K562 (cell line): ENCODE results near the gene NPY1R. TPM values are rescaled to one million over a fixed set of nuclear protein-coding genes. Genes with fewer than 3 reads are reported as not detected.

Source experiments
- ATAC-seq: fragments of 200-7000 bp; cut with Tn5 transposase; 3 replicates; pipeline ENCODE4 v1.9.1; 2020; ENCODE audit warnings: moderate library complexity
- BruUV-seq: library from RNA; stranded (reverse); fragments of 400-500 nt; replicated peaks from 2 replicates; lab custom pipeline; 2021; lab: Mats Ljungman, UMichigan
- CTCF ChIA-PET: fragments of 300-600 bp; formaldehyde crosslinking; extraction: SDS; loops from one replicate; lab custom pipeline; 2021; ENCODE audit warnings: low intra/inter-chr PET ratio; lab: Yijun Ruan, JAX
- POLR2A ChIA-PET: fragments of 300-600, 350-650 bp; sonication (Branson Sonifier 250); formaldehyde crosslinking; extraction: SDS; loops from one replicate; lab custom pipeline; 2021; ENCODE audit warnings: antibody characterized with exemption, inconsistent platforms; lab: Yijun Ruan, JAX
- DNase-seq, 4 experiments: peaks; one replicate each; pipeline versions ENCODE4 v3.0.0 to v3.0.0-alpha.2; 2011 to 2018; ENCODE audit warnings: low spot score in 3 of 4, mixed read lengths in 3 of 4; ENCODE audit errors: extremely low read depth in 1 of 4
- FAIRE-seq: peaks from 2 replicates; lab custom pipeline; 2011; peaks lifted over from hg19 to GRCh38; lab: Jason Lieb, UNC
- H2AFZ ChIP-seq: 2 replicates; pipeline ENCODE4 v1.6.0; 2011; ENCODE audit warnings: low read depth, low read length, control low read depth, inconsistent platforms
- H3K27ac ChIP-seq: fragments of 200-600 bp; 3 replicates; pipeline ENCODE4 v1.8.0; 2011; ENCODE audit warnings: low read depth, mild to moderate bottlenecking, control low read depth, inconsistent platforms, low read length, moderate library complexity, mixed read lengths; ENCODE audit errors: extremely low read depth
- H3K27me3 ChIP-seq, 2 experiments: fragments of 300-600 bp in 1 of 2; 2 replicates in 1 of 2; 3 replicates in 1 of 2; pipeline versions ENCODE4 v1.6.0 to v1.8.0; 2011; ENCODE audit warnings: inconsistent platforms in 2 of 2, low read length in 2 of 2, mild to moderate bottlenecking in 1 of 2, mixed read lengths in 1 of 2, moderate library complexity in 1 of 2; ENCODE audit not compliant: control insufficient read depth in 2 of 2, insufficient read depth in 2 of 2
- H3K36me3 ChIP-seq: fragments of 300-600 bp; 3 replicates; pipeline ENCODE4 v1.8.0; 2011; ENCODE audit warnings: mild to moderate bottlenecking, low read length, inconsistent platforms; ENCODE audit not compliant: control insufficient read depth, insufficient read depth
- H3K4me1 ChIP-seq, 2 experiments: fragments of 200-600 bp in 1 of 2; replicated peaks in 1 of 2; 2 replicates in 1 of 2; 3 replicates in 1 of 2; pipeline versions ENCODE4 v1.5.1 to v1.8.0; 2011; ENCODE audit warnings: inconsistent platforms in 2 of 2, low read length in 2 of 2, mild to moderate bottlenecking in 1 of 2, mixed read lengths in 1 of 2, moderate library complexity in 1 of 2; ENCODE audit not compliant: control insufficient read depth in 2 of 2, insufficient read depth in 2 of 2
- H3K4me2 ChIP-seq: 2 replicates; pipeline ENCODE4 v1.6.1; 2011; ENCODE audit warnings: low read length, control low read depth, inconsistent platforms, mixed read lengths; ENCODE audit not compliant: insufficient read depth
- H3K4me3 ChIP-seq: fragments of 200-600 bp; sonication (generic), shearing (Covaris generic); 2 replicates; pipeline ENCODE4 v1.5.1; 2016; ENCODE audit warnings: control low read depth, inconsistent platforms
- H3K79me2 ChIP-seq: fragments of 200-600 bp; 3 replicates; pipeline ENCODE4 v1.8.0; 2011; ENCODE audit warnings: low read length, inconsistent platforms; ENCODE audit not compliant: control insufficient read depth, insufficient read depth
- H3K9ac ChIP-seq, 2 experiments: 2 replicates each; pipeline versions ENCODE4 v1.6.0 to v1.6.1; 2011; ENCODE audit warnings: low read depth in 2 of 2, low read length in 2 of 2, control low read depth in 1 of 2, inconsistent platforms in 1 of 2, mild to moderate bottlenecking in 1 of 2, mixed read lengths in 1 of 2; ENCODE audit not compliant: insufficient read depth in 1 of 2
- H3K9me1 ChIP-seq: one replicate; pipeline ENCODE4 v1.6.0; 2011; ENCODE audit warnings: inconsistent platforms, mild to moderate bottlenecking, low read length, moderate library complexity; ENCODE audit not compliant: control insufficient read depth, insufficient read depth
- H3K9me3 ChIP-seq: replicated peaks from 2 replicates; pipeline ENCODE4 v1.5.1; 2011; ENCODE audit warnings: low read depth, low read length, inconsistent platforms; ENCODE audit not compliant: control insufficient read depth, insufficient read depth
- H4K20me1 ChIP-seq: replicated peaks from 2 replicates; pipeline ENCODE4 v1.6.1; 2011; ENCODE audit warnings: low read length, inconsistent platforms, mixed read lengths; ENCODE audit not compliant: control insufficient read depth, insufficient read depth
- CREBBP ChIP-seq: IDR thresholded peaks from one replicate; pipeline ENCODE4 v1.6.1; 2012; ENCODE audit warnings: low read depth, mild to moderate bottlenecking, control low read depth, inconsistent platforms, low read length
- ETS2 ChIP-seq: IDR thresholded peaks from 2 replicates; pipeline ENCODE4 v1.6.1; 2016; ENCODE audit warnings: borderline replicate concordance, missing genetic modification characterization, mild to moderate bottlenecking, moderate library complexity, missing compliant biosample characterization; ENCODE audit not compliant: poor library complexity, severe bottlenecking
- EWSR1 ChIP-seq: fragments of 450-650 bp; IDR thresholded peaks from 2 replicates; pipeline ENCODE4 v1.6.1; 2018; ENCODE audit warnings: borderline replicate concordance, mild to moderate bottlenecking, low read depth, moderate library complexity; ENCODE audit not compliant: partially characterized antibody
- FOXJ2 ChIP-seq: fragments of 200-800 bp; sonication (Bioruptor generic); IDR thresholded peaks from 2 replicates; pipeline ENCODE4 v1.6.1; 2016; ENCODE audit warnings: missing genetic modification characterization, missing compliant biosample characterization
- MCM5 ChIP-seq: fragments of 450-650 bp; IDR thresholded peaks from 2 replicates; pipeline ENCODE4 v1.6.1; 2016; ENCODE audit warnings: low read depth
- NUFIP1 ChIP-seq: fragments of 450-650 bp; IDR thresholded peaks from 2 replicates; pipeline ENCODE4 v1.6.1; 2018; ENCODE audit not compliant: partially characterized antibody
- TCF7 ChIP-seq: sonication (generic); IDR thresholded peaks from 2 replicates; pipeline ENCODE4 v1.6.1; 2016; ENCODE audit warnings: antibody characterized with exemption, borderline replicate concordance
- XRCC4 ChIP-seq: IDR thresholded peaks from one replicate; pipeline ENCODE4 v1.6.1; 2011; ENCODE audit not compliant: insufficient read depth, insufficient read length; ENCODE audit errors: extremely low read depth
- ZBED1 ChIP-seq: IDR thresholded peaks from 2 replicates; pipeline ENCODE4 v1.6.1; 2014
- ZC3H8 ChIP-seq: fragments of 450-650 bp; IDR thresholded peaks from 2 replicates; pipeline ENCODE4 v1.6.1; 2017
- ZNF121 ChIP-seq: sonication (generic); formaldehyde crosslinking; conservative IDR thresholded peaks from 2 replicates; pipeline ENCODE4 v1.8.0; 2022; ENCODE audit warnings: missing genetic modification reagents
- ZNF324 ChIP-seq: fragments of 250-450 bp; sonication (Bioruptor Pico); IDR thresholded peaks from 2 replicates; pipeline ENCODE4 v1.4.0; 2020; ENCODE audit warnings: mild to moderate bottlenecking
- ZNF57 ChIP-seq: fragments of 450-650 bp; formaldehyde crosslinking; IDR thresholded peaks from 2 replicates; pipeline ENCODE4 v1.4.0; 2020; ENCODE audit warnings: mild to moderate bottlenecking, moderate library complexity
- ZNF780A ChIP-seq: fragments of 250-450 bp; sonication (Bioruptor Pico); IDR thresholded peaks from 2 replicates; pipeline ENCODE4 v1.5.0; 2021; ENCODE audit warnings: mild to moderate bottlenecking
- WGBS: fragments of 100-300 bp; shearing (Covaris generic); methylation state at CpG from one replicate; pipeline ENCODE4 v1.1.6; 2016; ENCODE audit warnings: low coverage, mixed read lengths; ENCODE audit not compliant: insufficient coverage; ENCODE audit errors: missing lambda C conversion rate; 5-methylcytosine and 5-hydroxymethylcytosine counted together
- in situ Hi-C: fragments of 300-500 bp; cut with MboI; formaldehyde crosslinking; loops from 4 replicates; pipeline ENCODE4 v1.15.0; 2018; ENCODE audit warnings: inconsistent platforms, mixed read lengths
- intact Hi-C: fragments of 100-400 bp; cut with micrococcal nuclease; formaldehyde crosslinking; loops from 2 replicates; pipeline ENCODE4 v1.14.2; 2022
- polyA plus RNA-seq, 8 experiments: library from polyadenylated mRNA; depleted of rRNA in 4 of 8; stranded (reverse) in 5 of 8; unstranded in 3 of 8; fragments of >200 nt; fragmentation: Nextera tagmentation in 2 of 8; fragmentation: Illumina TruSeq in 1 of 8; extraction: Ambion mirVana in 2 of 8; extraction: Trizol in 1 of 8; gene quantifications; 2 replicates each; pipeline versions ENCODE4 v1.2.1 to v1.2.3, GENCODE V29; 2011 to 2014; ENCODE audit warnings: inconsistent platforms in 1 of 8, missing spikeins in 1 of 8
- total RNA-seq, 7 experiments: library from RNA; depleted of rRNA in 6 of 7; stranded (reverse); fragments of >200 nt in 6 of 7; fragmentation: Illumina TruSeq in 2 of 7; extraction: Trizol in 2 of 7; gene quantifications; 2 replicates each; pipeline versions ENCODE4 v1.2.1 to v1.2.3, GENCODE V29; 2011 to 2021; ENCODE audit warnings: low replicate concordance in 1 of 7
- TF ChIP-seq, protein P1 (sequence below), 2 experiments: IDR thresholded peaks; 2 replicates each; pipeline ENCODE4 v1.6.1; 2011; ENCODE audit warnings: borderline replicate concordance in 1 of 2, control low read depth in 1 of 2, low read depth in 1 of 2, low read length in 1 of 2, mild to moderate bottlenecking in 1 of 2, mixed read lengths in 1 of 2, moderate library complexity in 1 of 2; ENCODE audit not compliant: insufficient read depth in 1 of 2, insufficient read length in 1 of 2, poor library complexity in 1 of 2, severe bottlenecking in 1 of 2; ENCODE audit errors: extremely low read depth in 1 of 2
- TF ChIP-seq, protein P2 (sequence below): sonication (generic); formaldehyde crosslinking; IDR thresholded peaks from 2 replicates; pipeline ENCODE4 v1.8.0; 2022; ENCODE audit warnings: mild to moderate bottlenecking, missing genetic modification reagents

The NPY1R gene
- total and polyA plus RNA-seq, 9 of the 15 experiments (the other 6 are each of a cell fraction or from before 2014, with no cell fraction given) = 0.04 to 0.18 (median 0.12) TPM; not detected in 5

DNA sequence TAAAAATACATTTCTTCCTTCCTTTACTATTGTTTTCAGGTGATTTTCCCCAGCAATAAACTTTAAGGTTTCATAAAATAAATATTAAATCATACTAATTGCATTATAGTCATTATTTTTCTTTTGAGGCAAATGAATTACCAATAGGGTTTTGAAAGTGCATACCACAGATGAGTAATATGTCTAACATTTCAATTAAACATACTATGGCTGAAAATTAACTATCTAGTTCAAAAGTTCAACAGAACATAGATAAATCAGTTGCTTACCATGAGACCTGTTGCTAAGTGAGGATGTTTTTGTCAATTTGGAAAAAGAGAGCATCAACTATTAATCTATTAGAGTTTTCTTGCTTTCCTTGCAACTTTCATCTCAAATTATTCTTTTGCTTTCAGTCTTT is 46.3 kb upstream of the NPY1R start:
- POLR2A ChIA-PET = no interaction called here
- Histone ChIP-seq H4K20me1 (no peaks in the 10 kb centered on the region), H3K36me3 (no peaks in the 10 kb centered on the region), H3K9ac (no peak overlapping the region), H3K27me3 (no peaks in the 10 kb centered on the region), H3K9me3 (no peaks in the 10 kb centered on the region), H3K79me2 (no peaks in the 10 kb centered on the region), H3K9me1 (no peaks in the 10 kb centered on the region), H3K4me3 (no peak overlapping the region), H2AFZ (no peak overlapping the region), H3K4me1 (no peaks in the 10 kb centered on the region), H3K4me2 (no peak overlapping the region), H3K27ac (no peak overlapping the region)
- no peak for FAIRE-seq
- CTCF ChIA-PET = no interaction called here
- TF ChIP-seq, protein P1, sequence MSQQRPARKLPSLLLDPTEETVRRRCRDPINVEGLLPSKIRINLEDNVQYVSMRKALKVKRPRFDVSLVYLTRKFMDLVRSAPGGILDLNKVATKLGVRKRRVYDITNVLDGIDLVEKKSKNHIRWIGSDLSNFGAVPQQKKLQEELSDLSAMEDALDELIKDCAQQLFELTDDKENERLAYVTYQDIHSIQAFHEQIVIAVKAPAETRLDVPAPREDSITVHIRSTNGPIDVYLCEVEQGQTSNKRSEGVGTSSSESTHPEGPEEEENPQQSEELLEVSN (IDR thresholded peaks at IDR 0.05; ENCODE audit: borderline replicate concordance in 1 of 2, extremely low read depth in 1 of 2, insufficient read depth in 1 of 2, insufficient read length in 1 of 2, low read depth in 1 of 2, low read length in 1 of 2, poor library complexity in 1 of 2, severe bottlenecking in 1 of 2) = no peak
- TF ChIP-seq MCM5 (no peak), ZNF57 (no peak), NUFIP1 (no peak), EWSR1 (no peak)
- intact Hi-C loops (no loop called here), in situ Hi-C loops (no loop called here)
- BruUV-seq = no TSS peak
- ATAC-seq = no peak
- DNase-seq = no peak

DNA sequence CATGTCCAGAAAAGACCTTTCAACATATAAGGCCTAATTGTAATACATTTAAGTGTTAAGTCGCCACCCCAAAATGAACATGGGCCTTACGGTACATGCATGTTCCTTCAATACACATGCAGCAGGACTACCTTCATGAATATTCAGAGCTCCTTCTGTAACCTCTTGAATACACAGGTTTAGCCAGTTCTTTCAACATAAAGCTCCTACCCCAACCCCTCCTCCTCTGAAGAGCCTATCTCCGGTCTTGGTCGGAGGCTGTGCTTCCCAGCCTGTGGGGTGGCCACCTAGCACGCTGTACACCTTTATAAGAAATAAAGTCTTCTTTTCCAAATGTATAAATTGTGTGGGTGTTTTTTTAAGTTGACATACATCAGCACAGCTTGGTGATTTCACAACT is 39.6 kb upstream of the NPY1R start:
- BruUV-seq = no TSS peak
- Histone ChIP-seq H3K79me2 (no peaks in the 10 kb centered on the region), H2AFZ (no peak overlapping the region), H3K27ac (no peak overlapping the region), H3K9me3 (no peaks in the 10 kb centered on the region), H3K4me1 (no peaks in the 10 kb centered on the region), H3K36me3 (no peaks in the 10 kb centered on the region), H3K4me3 (no peak overlapping the region), H4K20me1 (no peaks in the 10 kb centered on the region), H3K4me2 (no peak overlapping the region), H3K9ac (no peak overlapping the region), H3K27me3 (no peaks in the 10 kb centered on the region; a peak in 1 of 5 replicates), H3K9me1 (no peaks in the 10 kb centered on the region)
- ATAC-seq = no peak; the same call in 2 of the 3 replicates
- FAIRE-seq = no peak
- in situ Hi-C loops = no loop called here
- ChIA-PET CTCF (no interaction called here), POLR2A (no interaction called here)
- intact Hi-C loops = no loop called here
- 0% methylated on average over 5 of the region's 5 CpGs for WGBS
- no peak for DNase-seq
- TF ChIP-seq CREBBP (no peak), FOXJ2 (tag) (no peak), XRCC4 (no peak), ZBED1 (no peak), ZNF780A (CRISPR knock-in tag) (no peak), TCF7 (no peak), ZC3H8 (no peak), ETS2 (tag) (no peak), ZNF324 (no peak), ZNF121 (CRISPR knock-in tag) (no peak)
- TF ChIP-seq, protein P2, sequence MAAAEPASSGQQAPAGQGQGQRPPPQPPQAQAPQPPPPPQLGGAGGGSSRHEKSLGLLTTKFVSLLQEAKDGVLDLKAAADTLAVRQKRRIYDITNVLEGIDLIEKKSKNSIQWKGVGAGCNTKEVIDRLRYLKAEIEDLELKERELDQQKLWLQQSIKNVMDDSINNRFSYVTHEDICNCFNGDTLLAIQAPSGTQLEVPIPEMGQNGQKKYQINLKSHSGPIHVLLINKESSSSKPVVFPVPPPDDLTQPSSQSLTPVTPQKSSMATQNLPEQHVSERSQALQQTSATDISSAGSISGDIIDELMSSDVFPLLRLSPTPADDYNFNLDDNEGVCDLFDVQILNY = no peak
